ENCODE data around the gene OR8D4.

GRCh38 chr11:123853038-123853437 lies 48.9 kb upstream of the OR8D4 start:
- TF ChIP-seq CTCF (conservative IDR thresholded peaks at IDR 0.05; ENCODE audit: low read depth, low read length) (no peak), EZH2 (IDR thresholded peaks at IDR 0.05; ENCODE audit: borderline replicate concordance, low read depth, low read length, poor library complexity, severe bottlenecking) (no peak)

All from A673 (cell line).